KMS-11 (cell line): Measurements from ENCODE around the gene VCL.

Experiments used
- H2AFZ ChIP-seq: fragments of 200-600 bp; sonication (generic); 2 replicates; pipeline ENCODE4 v1.6.1; 2016; ENCODE audit warnings: antibody characterized with exemption, mixed run types, low read depth
- H3K27ac ChIP-seq: fragments of 200-600 bp; sonication (generic); 2 replicates; pipeline ENCODE4 v1.6.1; 2016; ENCODE audit warnings: mild to moderate bottlenecking, mixed run types
- H3K27me3 ChIP-seq: fragments of 200-600 bp; sonication (generic); 2 replicates; pipeline ENCODE4 v1.6.1; 2017; ENCODE audit warnings: mild to moderate bottlenecking, low read depth, mixed run types, moderate library complexity; ENCODE audit not compliant: insufficient read depth
- H3K36me3 ChIP-seq: fragments of 200-600 bp; sonication (generic); 2 replicates; pipeline ENCODE4 v1.6.1; 2017; ENCODE audit warnings: mild to moderate bottlenecking, mixed run types; ENCODE audit not compliant: insufficient read depth
- H3K4me1 ChIP-seq: fragments of 200-600 bp; sonication (generic); 2 replicates; pipeline ENCODE4 v1.6.1; 2016; ENCODE audit warnings: mild to moderate bottlenecking, low read depth, mixed run types; ENCODE audit not compliant: poor library complexity, severe bottlenecking
- H3K4me2 ChIP-seq: fragments of 200-600 bp; sonication (generic); 2 replicates; pipeline ENCODE4 v1.7.0; 2016; ENCODE audit warnings: mild to moderate bottlenecking, mixed run types
- H3K4me3 ChIP-seq: fragments of 200-600 bp; sonication (generic); IDR thresholded peaks from 2 replicates; pipeline ENCODE4 v1.6.1; 2017; ENCODE audit warnings: low read depth, low read length, mixed read lengths; ENCODE audit not compliant: insufficient read depth
- H3K79me2 ChIP-seq: fragments of 200-600 bp; sonication (generic); 2 replicates; pipeline ENCODE4 v1.6.1; 2016; ENCODE audit warnings: low read depth, mixed run types; ENCODE audit not compliant: insufficient read depth
- H3K9ac ChIP-seq: fragments of 200-600 bp; sonication (generic); 2 replicates; pipeline ENCODE4 v1.6.1; 2016; ENCODE audit warnings: mild to moderate bottlenecking, mixed run types
- H4K20me1 ChIP-seq: fragments of 200-600 bp; sonication (generic); 2 replicates; pipeline ENCODE4 v1.6.1; 2016; ENCODE audit warnings: mild to moderate bottlenecking, mixed run types; ENCODE audit not compliant: insufficient read depth
- CTCF ChIP-seq: fragments of 200-600 bp; sonication (generic); conservative IDR thresholded peaks from 2 replicates; pipeline ENCODE4 v1.6.1; 2017; ENCODE audit warnings: low read depth, mild to moderate bottlenecking, antibody characterized with exemption, low read length, moderate library complexity, mixed read lengths

Gene VCL

GRCh38 chr10:73975388-73975787 lies 22.5 kb upstream of the VCL start:
- Histone ChIP-seq H3K79me2 (no peaks in the 10 kb centered on the region), H4K20me1 (no peaks in the 10 kb centered on the region), H3K27ac (no peak overlapping the region), H2AFZ (no peak overlapping the region), H3K36me3 (no peaks in the 10 kb centered on the region), H3K4me2 (no peak overlapping the region), H3K9ac (no peak overlapping the region), H3K27me3 (no peaks in the 10 kb centered on the region), H3K4me3 (no peak overlapping the region), H3K4me1 (peaks cover 26% of the 10 kb centered on the region)
- no peak for TF ChIP-seq CTCF

- Histone ChIP-seq H3K4me2 (no peak overlapping the region), H3K27me3 (no peaks in the 10 kb centered on the region), H3K79me2 (no peaks in the 10 kb centered on the region), H4K20me1 (no peaks in the 10 kb centered on the region), H3K36me3 (no peaks in the 10 kb centered on the region), H3K27ac (no peak overlapping the region), H3K9ac (no peak overlapping the region), H3K4me1 (peaks cover 17% of the 10 kb centered on the region), H2AFZ (no peak overlapping the region), H3K4me3 (no peak overlapping the region)
- no peak for TF ChIP-seq CTCF
Measured at GRCh38 chr10:73979141-73979808, 18.6 kb upstream of the VCL start.

- H2AFZ ChIP-seq: no peak overlapping the region
- no peaks in the 10 kb centered on the region for H3K27me3 ChIP-seq
- H3K4me3 ChIP-seq: no peak overlapping the region
- no peaks in the 10 kb centered on the region for H4K20me1 ChIP-seq
- H3K27ac ChIP-seq: no peak overlapping the region
- H3K4me2 ChIP-seq: no peak overlapping the region
- no peak for TF ChIP-seq CTCF
- peaks cover 10% of the 10 kb centered on the region for H3K4me1 ChIP-seq
- no peak overlapping the region for H3K9ac ChIP-seq
- no peaks in the 10 kb centered on the region for H3K79me2 ChIP-seq
- H3K36me3 ChIP-seq: no peaks in the 10 kb centered on the region
Measured at GRCh38 chr10:73979809-73980433, 18.0 kb upstream of the VCL start.

GRCh38 chr10:73981812-73982211 lies 16.1 kb upstream of the VCL start:
- H4K20me1 ChIP-seq: no peaks in the 10 kb centered on the region
- no peak for TF ChIP-seq CTCF
- H3K4me1 ChIP-seq: no peaks in the 10 kb centered on the region
- no peak overlapping the region for H3K27ac ChIP-seq
- H3K36me3 ChIP-seq: no peaks in the 10 kb centered on the region
- no peak overlapping the region for H3K4me3 ChIP-seq
- no peaks in the 10 kb centered on the region for H3K27me3 ChIP-seq
- H3K9ac ChIP-seq: no peak overlapping the region
- no peaks in the 10 kb centered on the region for H3K79me2 ChIP-seq
- H3K4me2 ChIP-seq: no peak overlapping the region
- no peak overlapping the region for H2AFZ ChIP-seq
